H1 (cell line): ENCODE measurements around the gene SAMD15. TPM values are rescaled to one million over a fixed set of nuclear protein-coding genes. Genes with fewer than 3 reads are reported as not detected.

Source experiments
- CTCF ChIA-PET: fragments of 300-600 bp; sonication (Branson Sonifier 250); formaldehyde crosslinking; loops from one replicate; lab custom pipeline; 2021; ENCODE audit not compliant: partially characterized antibody; lab: Charles Lee
- POLR2A ChIA-PET: fragments of 300-600 bp; sonication (Branson Sonifier 250); formaldehyde crosslinking; loops from one replicate; lab custom pipeline; 2021; ENCODE audit warnings: inconsistent platforms; ENCODE audit not compliant: partially characterized antibody; lab: Charles Lee
- DNase-seq, 2 experiments: peaks; one replicate each; pipeline versions ENCODE4 v3.0.0 to v3.0.0-alpha.2; 2010 to 2022; ENCODE audit warnings: low spot score in 2 of 2, low read depth in 1 of 2, mixed read lengths in 1 of 2
- FAIRE-seq: peaks from 2 replicates; lab custom pipeline; 2011; peaks lifted over from hg19 to GRCh38; lab: Jason Lieb, UNC
- H2AFZ ChIP-seq: 2 replicates; pipeline ENCODE4 v1.8.1; 2012; ENCODE audit warnings: low read length, inconsistent platforms
- H2AK5ac ChIP-seq: 2 replicates; pipeline ENCODE4 v1.6.1; 2013; ENCODE audit warnings: low read depth, low read length
- H2BK120ac ChIP-seq: replicated peaks from 2 replicates; pipeline ENCODE3; 2013; ENCODE audit warnings: low read depth, low read length, inconsistent platforms
- H2BK12ac ChIP-seq: 2 replicates; pipeline ENCODE4 v1.6.1; 2013; ENCODE audit warnings: low read depth, low read length
- H2BK15ac ChIP-seq: 2 replicates; pipeline ENCODE4 v1.6.1; 2013; ENCODE audit warnings: low read length
- H2BK20ac ChIP-seq: 2 replicates; pipeline ENCODE4 v1.6.1; 2013; ENCODE audit warnings: low read length
- H2BK5ac ChIP-seq: 2 replicates; pipeline ENCODE4 v1.6.1; 2013; ENCODE audit warnings: low read depth, low read length
- H3K14ac ChIP-seq: 2 replicates; pipeline ENCODE4 v1.6.1; 2013; ENCODE audit warnings: inconsistent platforms; ENCODE audit not compliant: insufficient read length
- H3K18ac ChIP-seq: 2 replicates; pipeline ENCODE4 v1.6.1; 2013; ENCODE audit warnings: low read length; ENCODE audit errors: extremely low read depth
- H3K23ac ChIP-seq: 2 replicates; pipeline ENCODE4 v1.6.1; 2013; ENCODE audit warnings: inconsistent platforms; ENCODE audit not compliant: insufficient read length
- H3K23me2 ChIP-seq: 2 replicates; pipeline ENCODE4 v1.6.1; 2013; ENCODE audit warnings: low read depth, low read length
- H3K27ac ChIP-seq: 2 replicates; pipeline ENCODE4 v1.6.1; 2011; ENCODE audit warnings: low read depth, low read length, inconsistent platforms
- H3K27me3 ChIP-seq, 4 experiments: replicated peaks in 1 of 4; 1 replicate in 1 of 4; 2 replicates in 3 of 4; pipeline versions ENCODE4 v1.6.1 to v1.8.1; 2011 to 2013; ENCODE audit warnings: low read length in 3 of 4, mild to moderate bottlenecking in 3 of 4, inconsistent platforms in 2 of 4, mixed read lengths in 2 of 4, moderate library complexity in 1 of 4; ENCODE audit not compliant: control insufficient read depth in 3 of 4, insufficient read depth in 3 of 4; ENCODE audit errors: extremely low read depth in 1 of 4
- H3K36me3 ChIP-seq, 4 experiments: 2 replicates each; pipeline versions ENCODE4 v1.6.1 to v1.8.1; 2011 to 2013; ENCODE audit warnings: mild to moderate bottlenecking in 4 of 4, low read length in 3 of 4, moderate library complexity in 2 of 4, control low read depth in 1 of 4, inconsistent platforms in 1 of 4; ENCODE audit not compliant: insufficient read depth in 4 of 4, control insufficient read depth in 2 of 4
- H3K4ac ChIP-seq: replicated peaks from 2 replicates; pipeline ENCODE3; 2013; ENCODE audit warnings: low read length, low read depth, mixed read lengths, inconsistent platforms; ENCODE audit not compliant: insufficient read length
- H3K4me1 ChIP-seq, 4 experiments: replicated peaks in 1 of 4; 1 replicate in 1 of 4; 2 replicates in 3 of 4; pipeline versions ENCODE4 v1.6.1 to v1.8.1; 2011 to 2013; ENCODE audit warnings: low read length in 3 of 4, inconsistent platforms in 2 of 4, mixed read lengths in 1 of 4; ENCODE audit not compliant: insufficient read depth in 4 of 4, control insufficient read depth in 3 of 4
- H3K4me2 ChIP-seq, 2 experiments: 2 replicates each; pipeline versions ENCODE4 v1.6.1 to v1.8.1; 2011 to 2013; ENCODE audit warnings: low read depth in 2 of 2, low read length in 2 of 2, control low read depth in 1 of 2, inconsistent platforms in 1 of 2, mild to moderate bottlenecking in 1 of 2; ENCODE audit not compliant: insufficient read depth in 1 of 2
- H3K4me3 ChIP-seq, 4 experiments: fragments of 200-600, 300-600 bp in 1 of 4; sonication (generic), shearing (Covaris generic), sonication (Bioruptor Twin) in 1 of 4; 2 replicates each; pipeline versions ENCODE4 v1.5.1 to v1.8.1; 2011 to 2016; ENCODE audit warnings: low read length in 4 of 4, low read depth in 3 of 4, control low read depth in 2 of 4, inconsistent platforms in 2 of 4, mild to moderate bottlenecking in 2 of 4, mixed read lengths in 1 of 4, moderate library complexity in 1 of 4; ENCODE audit not compliant: insufficient read depth in 2 of 4; ENCODE audit errors: extremely low read depth in 1 of 4
- H3K56ac ChIP-seq: replicated peaks from 2 replicates; pipeline ENCODE3; 2013; ENCODE audit warnings: low read depth, mild to moderate bottlenecking, mixed read lengths, low read length, inconsistent platforms; ENCODE audit not compliant: insufficient read length
- H3K79me1 ChIP-seq: 2 replicates; pipeline ENCODE4 v1.6.1; 2013; ENCODE audit warnings: low read depth, low read length, control low read depth
- H3K79me2 ChIP-seq, 2 experiments: 2 replicates each; pipeline versions ENCODE4 v1.6.1 to v1.8.1; 2012 to 2013; ENCODE audit warnings: low read length in 2 of 2, mild to moderate bottlenecking in 2 of 2, inconsistent platforms in 1 of 2; ENCODE audit not compliant: insufficient read depth in 2 of 2, control insufficient read depth in 1 of 2
- H3K9ac ChIP-seq, 4 experiments: replicated peaks in 1 of 4; 1 replicate in 1 of 4; 2 replicates in 3 of 4; pipeline versions ENCODE4 v1.6.1 to v1.8.1; 2011 to 2013; ENCODE audit warnings: low read depth in 3 of 4, low read length in 3 of 4, control low read depth in 2 of 4, mild to moderate bottlenecking in 2 of 4, moderate library complexity in 2 of 4, inconsistent platforms in 1 of 4; ENCODE audit errors: extremely low read depth in 1 of 4
- H3K9me3 ChIP-seq, 2 experiments: 2 replicates each; pipeline versions ENCODE4 v1.6.1 to v1.8.1; 2012 to 2013; ENCODE audit warnings: mild to moderate bottlenecking in 2 of 2, moderate library complexity in 2 of 2, control low read depth in 1 of 2, inconsistent platforms in 1 of 2, low read depth in 1 of 2, low read length in 1 of 2, mixed read lengths in 1 of 2; ENCODE audit not compliant: insufficient read depth in 2 of 2
- H4K20me1 ChIP-seq, 2 experiments: replicated peaks in 1 of 2; 2 replicates each; pipeline versions ENCODE3 to v1.8.1; 2011 to 2013; ENCODE audit warnings: inconsistent platforms in 2 of 2, low read length in 2 of 2, mild to moderate bottlenecking in 1 of 2; ENCODE audit not compliant: insufficient read depth in 2 of 2, control insufficient read depth in 1 of 2
- H4K5ac ChIP-seq: 2 replicates; pipeline ENCODE4 v1.6.1; 2013; ENCODE audit warnings: low read length, low read depth, mixed read lengths, inconsistent platforms; ENCODE audit not compliant: insufficient read length
- H4K8ac ChIP-seq: 2 replicates; pipeline ENCODE4 v1.8.0; 2013; ENCODE audit warnings: mild to moderate bottlenecking, moderate library complexity, low read length, inconsistent platforms; ENCODE audit not compliant: insufficient read depth; ENCODE audit errors: extremely low read depth
- H4K91ac ChIP-seq: replicated peaks from 2 replicates; pipeline ENCODE3; 2013; ENCODE audit warnings: low read length, mixed read lengths, inconsistent platforms; ENCODE audit not compliant: insufficient read length
- KDM1A ChIP-seq: fragments of 200-600, 300-600 bp; sonication (generic); IDR thresholded peaks from 2 replicates; pipeline ENCODE4 v1.7.1; 2016; ENCODE audit warnings: mild to moderate bottlenecking, low read length, borderline replicate concordance
- WGBS, 2 experiments: shearing (Covaris generic) in 1 of 2; methylation state at CpG; one replicate each; pipeline versions ENCODE4 v1.1.6 to v1.1.7; 2013 to 2015; ENCODE audit warnings: low lambda C conversion rate in 2 of 2, mixed read lengths in 2 of 2, inconsistent platforms in 1 of 2, low coverage in 1 of 2, missing lambda C conversion rate in 1 of 2; ENCODE audit not compliant: insufficient replicate concordance in 2 of 2, insufficient coverage in 1 of 2, insufficient read length in 1 of 2; ENCODE audit errors: extremely low coverage in 1 of 2, missing lambda C conversion rate in 1 of 2; 5-methylcytosine and 5-hydroxymethylcytosine counted together
- polyA plus RNA-seq, 7 experiments: library from polyadenylated mRNA; depleted of rRNA in 3 of 7; stranded (reverse) in 5 of 7; unstranded in 2 of 7; fragments of >200 nt in 5 of 7; fragments of 200-250 nt in 2 of 7; gene quantifications; 1 replicate in 5 of 7; 2 replicates in 1 of 7; 4 replicates in 1 of 7; pipeline versions ENCODE4 v1.2.1 to v1.2.3, GENCODE V29; 2011 to 2013; ENCODE audit warnings: missing spikeins in 2 of 7, mixed read lengths in 2 of 7
- total RNA-seq: library from RNA; stranded (reverse); fragmentation: NEBNext Ultra II Directional; extraction: Animal tissue kit (Norgen Biotek cat#: 25700); gene quantifications from 2 replicates; pipeline ENCODE4 v1.2.1, GENCODE V29; 2021

Gene SAMD15
- total and polyA plus RNA-seq, 2 of the 8 experiments (the other 6 are each of a cell fraction or from before 2014, with no cell fraction given): 0.17 to 1.0 TPM

DNA sequence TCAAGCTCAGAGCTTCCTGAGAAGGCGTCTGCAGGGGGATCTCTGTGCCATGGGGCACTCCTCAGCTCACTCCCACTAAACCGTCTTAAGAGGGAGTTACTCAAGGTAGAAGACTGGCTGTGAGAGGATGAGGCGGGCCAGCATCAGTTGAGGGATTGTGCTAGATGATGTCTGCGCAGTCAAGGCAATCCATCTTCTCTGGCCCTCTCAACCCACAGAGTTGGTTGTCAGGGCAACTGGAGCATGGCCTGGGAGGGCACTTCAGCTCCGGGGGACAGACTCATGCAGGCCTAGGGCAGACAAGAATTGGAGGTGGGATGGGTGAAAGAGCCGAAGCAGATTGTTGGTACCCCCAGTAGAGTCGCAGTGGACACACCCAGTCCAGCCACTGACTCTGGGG lies 47.3 kb upstream of the SAMD15 start:
- POLR2A ChIA-PET: interaction anchor here (0.8 to 2.9 kb wide), 2 partner anchors 9 to 11 kb away, joined by 3 to 14 read pairs; partner anchors contain the start of genes GSTZ1 and POMT2

More for the DNA sequence above, 47.3 kb upstream of the SAMD15 start:
- Histone ChIP-seq H3K36me3 (no peaks in the 10 kb centered on the region), H2BK15ac (no peak overlapping the region), H3K79me1 (no peaks in the 10 kb centered on the region), H4K20me1 (no peaks in the 10 kb centered on the region), H3K23me2 (no peaks in the 10 kb centered on the region), H3K14ac (no peak overlapping the region), H3K27me3 (no peaks in the 10 kb centered on the region), H2BK120ac (no peak overlapping the region), H3K18ac (no peak overlapping the region), H2BK12ac (no peak overlapping the region), H2AK5ac (no peak overlapping the region), H3K56ac (no peak overlapping the region), H3K4ac (no peak overlapping the region), H3K4me1 (peaks cover 0 to 2% (median 0%) of the 10 kb centered on the region in 4 experiments; a peak in 3 of 7 replicates), H4K5ac (no peak overlapping the region), H3K9ac (no peak overlapping the region), H2AFZ (no peak overlapping the region), H3K23ac (no peak overlapping the region), H4K8ac (no peak overlapping the region), H3K27ac (no peak overlapping the region), H3K4me3 (no peak overlapping the region), H3K79me2 (no peaks in the 10 kb centered on the region), H3K4me2 (no peak overlapping the region), H3K9me3 (no peaks in the 10 kb centered on the region), H2BK5ac (no peak overlapping the region), H4K91ac (no peak overlapping the region), H2BK20ac (no peak overlapping the region)
- FAIRE-seq: no peak
- WGBS, 2 experiments: 90% methylated on average over 7 of the region's 7 CpGs; no CpG with 5 or more reads in 1 of the 2 experiments
- TF ChIP-seq KDM1A: no peak
- DNase-seq: no peak
- CTCF ChIA-PET: interaction anchor here (0.6 to 2.3 kb wide), 9 partner anchors 9 to 178 kb away, joined by 3 to 12 read pairs (median 4); partner anchors contain the start of genes GSTZ1 and POMT2
